ENCODE results near the gene TNRC18.

Gene TNRC18

DNA sequence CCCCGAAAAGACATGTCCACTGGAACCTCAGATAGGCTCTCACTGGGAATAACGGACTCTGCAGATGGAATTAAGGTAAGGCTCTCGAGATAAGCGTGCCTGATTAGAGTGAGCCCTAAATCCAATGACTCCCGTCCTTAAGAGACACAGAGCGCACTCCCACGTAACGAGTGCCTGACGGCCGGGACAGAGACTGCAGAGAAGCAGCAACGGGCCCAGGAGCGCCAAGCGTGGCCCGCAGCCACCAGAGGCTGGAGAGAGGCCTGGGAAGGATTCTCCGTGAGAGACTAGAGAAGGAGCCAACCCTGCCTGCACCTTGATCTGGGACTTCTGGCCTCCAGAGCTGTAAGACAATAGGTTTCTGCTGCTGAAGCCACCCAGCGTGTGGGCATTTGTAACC lies 20.0 kb upstream of the TNRC18 start:
- in situ Hi-C loops (cut with MboI; ENCODE audit: low sequenced_read_pairs, unreplicated experiment) = no loop called here
- TF ChIP-seq, protein P1, sequence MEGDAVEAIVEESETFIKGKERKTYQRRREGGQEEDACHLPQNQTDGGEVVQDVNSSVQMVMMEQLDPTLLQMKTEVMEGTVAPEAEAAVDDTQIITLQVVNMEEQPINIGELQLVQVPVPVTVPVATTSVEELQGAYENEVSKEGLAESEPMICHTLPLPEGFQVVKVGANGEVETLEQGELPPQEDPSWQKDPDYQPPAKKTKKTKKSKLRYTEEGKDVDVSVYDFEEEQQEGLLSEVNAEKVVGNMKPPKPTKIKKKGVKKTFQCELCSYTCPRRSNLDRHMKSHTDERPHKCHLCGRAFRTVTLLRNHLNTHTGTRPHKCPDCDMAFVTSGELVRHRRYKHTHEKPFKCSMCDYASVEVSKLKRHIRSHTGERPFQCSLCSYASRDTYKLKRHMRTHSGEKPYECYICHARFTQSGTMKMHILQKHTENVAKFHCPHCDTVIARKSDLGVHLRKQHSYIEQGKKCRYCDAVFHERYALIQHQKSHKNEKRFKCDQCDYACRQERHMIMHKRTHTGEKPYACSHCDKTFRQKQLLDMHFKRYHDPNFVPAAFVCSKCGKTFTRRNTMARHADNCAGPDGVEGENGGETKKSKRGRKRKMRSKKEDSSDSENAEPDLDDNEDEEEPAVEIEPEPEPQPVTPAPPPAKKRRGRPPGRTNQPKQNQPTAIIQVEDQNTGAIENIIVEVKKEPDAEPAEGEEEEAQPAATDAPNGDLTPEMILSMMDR (IDR thresholded peaks at IDR 0.05; ENCODE audit: borderline replicate concordance, control extremely low read depth, extremely low read depth, insufficient read depth, missing control alignments) = no peak
- no peak for DNase-seq (ENCODE audit: low spot score)

DNA sequence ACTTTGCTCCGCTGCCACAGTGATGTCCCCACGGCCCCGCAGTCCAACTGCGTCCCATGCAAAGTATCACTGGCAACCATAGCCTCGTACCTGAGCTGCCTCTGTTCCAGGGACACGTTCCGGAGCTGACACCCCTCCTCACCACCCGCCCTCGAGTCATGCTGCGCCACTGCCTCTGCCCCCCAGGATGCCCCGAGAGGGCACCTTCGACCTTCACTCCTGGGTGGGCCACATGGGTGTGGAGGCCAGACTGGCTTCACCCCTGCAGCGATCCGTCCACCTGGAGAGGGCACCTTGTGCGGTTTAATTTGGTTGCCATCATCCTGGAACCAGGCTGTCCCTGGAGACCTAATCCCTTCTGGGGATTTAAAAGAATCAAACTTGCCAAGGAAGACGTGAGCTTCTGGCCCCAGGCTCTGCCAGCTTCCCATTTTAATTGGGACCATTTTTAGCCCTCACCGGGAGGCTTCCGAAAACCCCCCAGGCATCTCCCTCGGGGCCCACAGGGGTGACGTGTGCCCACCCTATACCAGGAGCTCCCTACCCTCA lies 19.2 kb upstream of the TNRC18 start:
- no peak for DNase-seq (ENCODE audit: low spot score)
- in situ Hi-C loops (cut with MboI; ENCODE audit: low sequenced_read_pairs, unreplicated experiment) = no loop called here
- TF ChIP-seq, protein P1 (IDR thresholded peaks at IDR 0.05; ENCODE audit: borderline replicate concordance, control extremely low read depth, extremely low read depth, insufficient read depth, missing control alignments) = no peak

DNA sequence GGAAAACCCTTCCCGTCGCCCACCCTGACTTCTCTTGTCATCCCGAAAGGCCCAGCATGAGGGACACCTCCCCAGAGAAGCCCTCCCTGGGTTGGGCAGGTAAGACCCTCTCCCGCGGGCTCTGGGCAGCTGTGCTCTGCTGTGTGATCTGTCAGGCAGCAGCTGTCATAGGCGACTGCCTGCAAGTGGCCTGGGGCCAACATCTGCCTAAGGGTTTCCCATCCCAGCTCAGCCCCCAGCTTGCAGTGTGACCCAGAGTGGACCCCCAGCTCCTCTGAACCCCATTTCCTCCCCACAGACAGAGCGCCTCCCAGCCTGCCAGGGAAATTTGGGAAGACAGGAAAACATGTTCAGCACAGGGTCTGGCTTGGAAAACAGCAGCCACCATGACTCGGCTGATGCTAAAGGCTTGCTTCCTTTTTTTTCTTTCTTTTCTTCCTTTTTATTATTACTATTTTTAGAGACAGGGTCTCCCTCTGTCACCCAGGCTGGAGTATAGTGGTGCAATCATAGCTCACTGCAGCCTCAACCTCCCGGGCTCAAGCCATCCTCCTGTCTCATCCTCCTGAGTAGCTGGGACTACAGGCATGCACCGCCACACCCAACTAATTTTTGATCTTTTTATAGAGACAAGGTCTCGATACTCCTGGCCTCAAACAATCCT lies 18.3 kb upstream of the TNRC18 start:
- TF ChIP-seq, protein P1 (IDR thresholded peaks at IDR 0.05; ENCODE audit: borderline replicate concordance, control extremely low read depth, extremely low read depth, insufficient read depth, missing control alignments) = no peak
- in situ Hi-C loops (cut with MboI; ENCODE audit: low sequenced_read_pairs, unreplicated experiment) = no loop called here
- no peak for DNase-seq (ENCODE audit: low spot score)

DNA sequence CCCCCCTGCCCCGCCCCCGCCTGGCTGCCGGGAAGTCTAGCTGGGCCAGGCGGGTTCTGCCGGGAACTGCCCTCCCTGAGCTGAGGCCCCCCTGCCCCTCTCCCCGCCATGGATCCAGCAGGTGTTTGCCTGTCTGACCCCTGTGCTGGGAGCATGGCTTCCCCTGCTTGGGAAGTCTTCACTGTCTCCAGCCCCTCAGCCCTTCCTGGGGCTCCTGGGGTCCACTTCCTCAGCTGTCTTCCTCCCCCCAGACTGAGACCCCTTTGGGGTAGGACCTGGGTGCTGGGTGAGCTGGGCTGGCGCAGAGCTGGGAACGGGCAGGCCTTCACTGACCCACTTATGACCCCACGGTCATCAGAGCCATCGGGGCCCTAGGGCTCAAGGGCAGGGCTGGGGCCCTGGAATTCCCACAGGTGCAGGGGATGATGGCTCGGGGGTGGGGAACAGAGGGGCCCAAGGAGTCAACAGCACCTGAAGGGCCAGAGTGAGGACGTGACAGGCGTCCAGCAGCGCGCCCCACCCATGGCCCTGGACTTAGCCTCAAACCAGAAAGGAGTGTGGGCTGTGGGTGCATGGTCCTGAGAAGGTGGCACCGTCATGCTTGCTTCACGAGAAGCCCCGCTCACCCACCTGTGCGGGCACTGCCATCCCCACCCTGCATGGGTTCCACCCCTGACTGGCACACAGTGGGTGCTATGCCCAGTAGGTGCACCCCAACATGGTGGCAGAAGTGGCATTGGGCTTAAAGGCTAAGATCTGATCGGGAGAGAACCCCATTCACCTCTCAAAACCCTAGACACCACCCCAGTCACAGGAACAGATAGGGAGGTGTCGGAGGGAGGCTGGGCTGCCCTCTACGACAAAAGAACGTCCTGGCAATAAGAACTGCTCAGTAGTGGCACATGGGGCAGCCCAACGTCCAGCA lies 16.2 kb upstream of the TNRC18 start:
- in situ Hi-C loops (cut with MboI; ENCODE audit: low sequenced_read_pairs, unreplicated experiment) = no loop called here
- DNase-seq (ENCODE audit: low spot score) = no peak
- TF ChIP-seq, protein P1 (IDR thresholded peaks at IDR 0.05; ENCODE audit: borderline replicate concordance, control extremely low read depth, extremely low read depth, insufficient read depth, missing control alignments) = no peak

DNA sequence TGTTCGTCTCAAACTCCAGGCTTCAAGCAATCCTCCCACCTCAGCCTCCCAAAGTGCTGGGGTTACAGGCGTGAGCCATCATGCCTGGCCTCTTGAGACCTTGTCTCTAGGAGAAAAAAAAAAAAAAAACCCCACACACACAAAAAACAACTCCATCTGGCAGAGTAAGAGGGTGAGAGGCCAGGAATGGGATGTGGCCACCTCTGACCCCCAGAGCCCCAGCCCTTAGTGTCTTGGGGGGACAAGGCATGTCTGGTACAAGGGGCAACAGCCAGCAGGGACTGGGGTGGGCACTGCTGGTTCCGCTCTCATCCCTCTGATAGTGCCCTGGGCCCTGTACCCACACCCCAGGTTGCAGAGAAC lies 15.6 kb upstream of the TNRC18 start:
- in situ Hi-C loops (cut with MboI; ENCODE audit: low sequenced_read_pairs, unreplicated experiment) = no loop called here
- TF ChIP-seq, protein P1 (IDR thresholded peaks at IDR 0.05; ENCODE audit: borderline replicate concordance, control extremely low read depth, extremely low read depth, insufficient read depth, missing control alignments) = no peak
- no peak for DNase-seq (ENCODE audit: low spot score)

DNA sequence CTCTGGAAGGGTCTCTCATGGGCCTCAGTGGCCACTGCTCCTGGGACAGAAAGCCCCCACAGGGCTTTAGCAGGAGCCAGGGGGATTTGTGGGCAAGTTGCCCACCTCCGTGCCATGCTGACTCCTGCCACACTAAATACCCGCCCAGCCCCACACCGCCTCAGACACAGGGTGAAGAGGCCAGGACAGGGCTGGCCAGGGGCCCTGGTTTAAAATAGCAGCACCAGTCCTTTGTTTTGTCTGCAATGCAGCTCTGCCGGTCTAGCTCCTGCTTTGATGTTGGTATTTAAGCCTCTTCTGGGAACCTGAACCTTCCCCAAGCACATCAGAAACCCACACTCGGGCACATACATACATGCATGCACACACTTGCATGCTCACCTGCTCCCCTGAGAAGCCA lies 14.4 kb upstream of the TNRC18 start:
- TF ChIP-seq, protein P1 (IDR thresholded peaks at IDR 0.05; ENCODE audit: borderline replicate concordance, control extremely low read depth, extremely low read depth, insufficient read depth, missing control alignments) = no peak
- in situ Hi-C loops (cut with MboI; ENCODE audit: low sequenced_read_pairs, unreplicated experiment) = no loop called here
- no peak for DNase-seq (ENCODE audit: low spot score)
